SU-DHL-6 (cell line): Measurements from ENCODE around the gene CIAO2A.

ENCODE experiments used
- H2AFZ ChIP-seq: fragments of 200-600 bp; sonication (generic); 2 replicates; pipeline ENCODE4 v1.6.1; 2014; ENCODE audit warnings: low read depth, mild to moderate bottlenecking, moderate library complexity, mixed read lengths, antibody characterized with exemption, low read length; ENCODE audit not compliant: severe bottlenecking
- H3F3A ChIP-seq: fragments of 200-600 bp; shearing (Covaris generic); 2 replicates; pipeline ENCODE4 v1.6.0; 2016; ENCODE audit warnings: antibody characterized with exemption, mild to moderate bottlenecking; ENCODE audit not compliant: insufficient read depth
- H3K27ac ChIP-seq: fragments of 200-600 bp; sonication (generic); 2 replicates; pipeline ENCODE4 v1.5.1; 2016; ENCODE audit warnings: low read depth, mild to moderate bottlenecking, low read length, moderate library complexity, mixed read lengths
- H3K27me3 ChIP-seq: fragments of 200-600 bp; sonication (generic), shearing (Covaris generic); 2 replicates; pipeline ENCODE4 v1.6.0; 2014; ENCODE audit warnings: mild to moderate bottlenecking, low read length
- H3K36me3 ChIP-seq: fragments of 200-600 bp; sonication (generic); 2 replicates; pipeline ENCODE4 v1.6.1; 2014; ENCODE audit warnings: mild to moderate bottlenecking, low read length, mixed read lengths
- H3K4me2 ChIP-seq: fragments of 300-600, 200-600 bp; shearing (Covaris generic), sonication (generic); 2 replicates; pipeline ENCODE4 v1.6.0; 2014; ENCODE audit warnings: low read length, low read depth, mild to moderate bottlenecking; ENCODE audit not compliant: poor library complexity, severe bottlenecking
- H3K4me3 ChIP-seq: fragments of 200-600 bp; sonication (generic); 2 replicates; pipeline ENCODE4 v1.5.1; 2014; ENCODE audit warnings: antibody characterized with exemption, low read length, mild to moderate bottlenecking, mixed read lengths; ENCODE audit not compliant: insufficient read depth, poor library complexity, severe bottlenecking
- H3K79me2 ChIP-seq: fragments of 200-600 bp; sonication (generic); 2 replicates; pipeline ENCODE4 v1.6.1; 2014; ENCODE audit warnings: mild to moderate bottlenecking, low read length, moderate library complexity; ENCODE audit not compliant: insufficient read depth
- H3K9ac ChIP-seq: fragments of 200-600 bp; sonication (generic); 2 replicates; pipeline ENCODE4 v1.7.0; 2014; ENCODE audit warnings: mild to moderate bottlenecking, low read length
- H3K9me2 ChIP-seq: fragments of 200-600 bp; sonication (generic); replicated peaks from 2 replicates; pipeline ENCODE4 v1.6.1; 2014; ENCODE audit warnings: low read length; ENCODE audit not compliant: insufficient read depth
- H3K9me3 ChIP-seq: fragments of 200-600 bp; sonication (generic); 2 replicates; pipeline ENCODE4 v1.6.1; 2014; ENCODE audit warnings: low read length, mixed read lengths; ENCODE audit not compliant: insufficient read depth
- H4K20me1 ChIP-seq: fragments of 200-600 bp; sonication (generic); 2 replicates; pipeline ENCODE4 v1.6.1; 2014; ENCODE audit warnings: low read depth, mild to moderate bottlenecking, antibody characterized with exemption, low read length, moderate library complexity, mixed read lengths
- CTCF ChIP-seq: fragments of 200-600 bp; sonication (generic); IDR thresholded peaks from one replicate; pipeline ENCODE4 v1.5.1; 2017; ENCODE audit warnings: antibody characterized with exemption, mild to moderate bottlenecking, low read length, moderate library complexity; ENCODE audit not compliant: insufficient read depth, poor library complexity, severe bottlenecking
- EZH2phosphoT487 ChIP-seq: fragments of 200-600 bp; sonication (generic), shearing (Covaris generic); conservative IDR thresholded peaks from 2 replicates; pipeline ENCODE4 v1.6.1; 2018; ENCODE audit warnings: mild to moderate bottlenecking, antibody characterized with exemption, low read length, moderate library complexity, mixed read lengths

The CIAO2A gene

GRCh38 chr15:64095431-64095794, 1.8 kb upstream of the CIAO2A start:
- Histone ChIP-seq H3K27ac (peak overlapping the region; percentile 17), H3K9ac (peak overlapping the region; percentile 87; the same call in 1 of the 2 replicates)

GRCh38 chr15:64092864-64093626, 593 bp downstream of the CIAO2A start:
- H3K79me2 ChIP-seq, result peaks cover 77% of the 10 kb centered on the region
- H3K9ac ChIP-seq, result peak overlapping the region; percentile 86
- peaks cover 8% of the 10 kb centered on the region for H3F3A ChIP-seq
- H4K20me1 ChIP-seq, result no peaks in the 10 kb centered on the region
- H3K9me3 ChIP-seq, result no peaks in the 10 kb centered on the region
- H2AFZ ChIP-seq, result peak overlapping the region; percentile 84
- H3K36me3 ChIP-seq, result peaks cover 11% of the 10 kb centered on the region
- TF ChIP-seq CTCF, result no peak
- TF ChIP-seq EZH2phosphoT487, result no peak
- no peaks in the 10 kb centered on the region for H3K27me3 ChIP-seq
- peak overlapping the region; percentile 82 for H3K27ac ChIP-seq
- peak overlapping the region; percentile 89 for H3K4me3 ChIP-seq
- peak overlapping the region; percentile 92 for H3K4me2 ChIP-seq
- H3K9me2 ChIP-seq, result no peaks in the 10 kb centered on the region

More at GRCh38 chr15:64095431-64095794, 1.8 kb upstream of the CIAO2A start:
- Histone ChIP-seq H3K36me3 (no peaks in the 10 kb centered on the region), H3K9me3 (no peaks in the 10 kb centered on the region), H3K27me3 (no peaks in the 10 kb centered on the region), H3K4me2 (peak overlapping the region; percentile 92), H3K79me2 (peaks cover 77% of the 10 kb centered on the region), H4K20me1 (no peaks in the 10 kb centered on the region), H3K9me2 (no peaks in the 10 kb centered on the region), H3F3A (peaks cover 13% of the 10 kb centered on the region), H3K4me3 (peak overlapping the region; percentile 32), H2AFZ (peak overlapping the region; percentile 55)
- TF ChIP-seq CTCF (no peak), EZH2phosphoT487 (no peak)

GRCh38 chr15:64092075-64092820, 1.4 kb downstream of the CIAO2A start:
- TF ChIP-seq EZH2phosphoT487 (no peak), CTCF (no peak)
- Histone ChIP-seq H4K20me1 (no peaks in the 10 kb centered on the region), H3K36me3 (peaks cover 18% of the 10 kb centered on the region), H3K9me2 (no peaks in the 10 kb centered on the region), H3K9me3 (no peaks in the 10 kb centered on the region), H3K4me2 (peak overlapping the region; percentile 92), H3F3A (peaks cover 8% of the 10 kb centered on the region), H3K79me2 (peaks cover 74% of the 10 kb centered on the region), H3K27me3 (no peaks in the 10 kb centered on the region), H3K4me3 (peak overlapping the region; percentile 89), H3K9ac (peak overlapping the region; percentile 86), H2AFZ (no peak overlapping the region), H3K27ac (peak overlapping the region; percentile 82)
